WERI-Rb-1 (cell line): ENCODE results near the gene UFD1.

Experiments
- DNase-seq: peaks from one replicate; pipeline ENCODE4 v3.0.0-alpha.2; 2020
- H3K27ac ChIP-seq: fragments of 250-450 bp; sonication (Bioruptor Pico); 2 replicates; pipeline ENCODE4 v1.5.1; 2020; ENCODE audit warnings: mild to moderate bottlenecking, moderate library complexity
- H3K27me3 ChIP-seq: fragments of 250-450 bp; sonication (Bioruptor Pico); 2 replicates; pipeline ENCODE4 v1.5.1; 2021; ENCODE audit warnings: mild to moderate bottlenecking, low read depth, moderate library complexity; ENCODE audit not compliant: insufficient read depth, severe bottlenecking
- H3K36me3 ChIP-seq: fragments of 250-450 bp; sonication (Bioruptor Pico); 2 replicates; pipeline ENCODE4 v1.5.1; 2020; ENCODE audit warnings: mild to moderate bottlenecking, moderate library complexity
- H3K4me3 ChIP-seq: 2 replicates; pipeline ENCODE4 v1.5.1; 2011; ENCODE audit warnings: low read depth, mild to moderate bottlenecking, control low read depth, low read length
- H3K9me3 ChIP-seq: fragments of 250-450 bp; sonication (Bioruptor Pico); 2 replicates; pipeline ENCODE4 v1.5.1; 2021; ENCODE audit warnings: mild to moderate bottlenecking, moderate library complexity; ENCODE audit not compliant: severe bottlenecking
- TF ChIP-seq, protein P1 (sequence below): IDR thresholded peaks from 2 replicates; pipeline ENCODE4 v1.5.1; 2011; ENCODE audit warnings: low read depth, mild to moderate bottlenecking, control low read depth, inconsistent platforms, low read length

UFD1 gene

DNA sequence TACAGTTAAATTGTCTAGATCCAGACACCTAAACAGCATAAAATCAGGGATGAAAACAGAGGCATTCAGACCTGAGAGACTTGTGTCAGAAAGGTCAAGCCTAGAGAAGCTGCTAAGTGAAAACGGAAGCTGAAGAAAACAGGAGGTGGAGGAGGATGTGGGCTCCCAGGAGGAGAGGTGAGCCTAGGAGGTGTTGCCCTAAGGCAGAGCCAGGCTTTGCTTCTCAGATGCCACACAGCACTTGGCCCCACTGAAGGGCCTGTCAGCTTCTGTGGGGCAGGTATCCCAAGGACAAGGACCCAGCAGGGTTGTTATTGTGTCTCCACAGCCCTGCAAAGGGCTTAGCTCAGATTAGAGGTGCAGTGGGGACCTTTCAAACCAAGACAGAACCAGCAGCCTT is 14.4 kb downstream of the UFD1 start:
- H3K36me3 ChIP-seq = peaks cover 53% of the 10 kb centered on the region
- H3K27ac ChIP-seq = peak overlapping the region; percentile 59

DNA sequence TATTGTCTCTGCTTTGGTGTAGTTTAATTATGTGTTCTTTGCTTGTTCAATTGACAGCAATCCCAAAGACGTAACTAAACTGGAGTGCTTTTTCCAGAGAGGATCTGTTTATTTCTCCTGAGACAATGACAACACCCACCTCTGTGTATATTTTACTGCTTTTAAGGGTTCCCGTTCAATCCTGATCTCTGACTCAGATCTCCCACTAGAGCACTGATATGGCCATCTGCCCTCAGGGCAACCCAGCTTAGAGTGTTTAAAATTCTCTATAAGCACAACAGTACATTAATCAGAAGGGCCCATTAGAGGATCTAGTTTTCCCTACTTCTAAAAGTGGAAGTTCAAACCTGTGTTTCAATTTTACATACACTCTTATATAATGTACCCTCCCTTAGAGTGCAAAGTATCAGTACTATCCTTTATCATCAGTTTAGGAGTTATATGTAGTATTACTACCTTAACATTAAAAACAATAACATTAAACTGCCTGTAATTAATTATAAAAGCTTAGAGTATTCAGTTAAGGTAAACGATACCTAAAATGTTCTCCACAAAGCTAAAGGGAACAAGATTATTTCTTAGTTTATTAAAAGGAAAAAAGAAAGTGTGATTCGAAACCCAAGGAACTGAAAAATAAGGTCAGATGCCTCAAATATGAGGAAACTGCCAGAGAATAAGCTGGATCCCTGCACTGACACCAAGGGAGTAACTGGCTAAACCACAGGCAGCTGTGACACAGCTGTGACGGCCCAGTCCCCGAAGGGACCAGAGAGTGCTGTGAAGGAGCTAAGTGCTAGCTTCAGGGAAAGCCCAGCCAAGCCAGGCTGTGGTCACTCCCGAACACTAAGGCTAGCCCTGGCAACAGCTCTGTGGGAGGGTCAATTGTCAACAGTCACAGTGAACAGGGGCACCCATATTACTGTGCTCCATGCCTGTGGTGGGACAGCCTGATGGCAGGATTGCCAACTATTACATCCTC is 15.2 kb downstream of the UFD1 start:
- H3K9me3 ChIP-seq = no peaks in the 10 kb centered on the region
- H3K36me3 ChIP-seq = peaks cover 49% of the 10 kb centered on the region
- TF ChIP-seq, protein P1, sequence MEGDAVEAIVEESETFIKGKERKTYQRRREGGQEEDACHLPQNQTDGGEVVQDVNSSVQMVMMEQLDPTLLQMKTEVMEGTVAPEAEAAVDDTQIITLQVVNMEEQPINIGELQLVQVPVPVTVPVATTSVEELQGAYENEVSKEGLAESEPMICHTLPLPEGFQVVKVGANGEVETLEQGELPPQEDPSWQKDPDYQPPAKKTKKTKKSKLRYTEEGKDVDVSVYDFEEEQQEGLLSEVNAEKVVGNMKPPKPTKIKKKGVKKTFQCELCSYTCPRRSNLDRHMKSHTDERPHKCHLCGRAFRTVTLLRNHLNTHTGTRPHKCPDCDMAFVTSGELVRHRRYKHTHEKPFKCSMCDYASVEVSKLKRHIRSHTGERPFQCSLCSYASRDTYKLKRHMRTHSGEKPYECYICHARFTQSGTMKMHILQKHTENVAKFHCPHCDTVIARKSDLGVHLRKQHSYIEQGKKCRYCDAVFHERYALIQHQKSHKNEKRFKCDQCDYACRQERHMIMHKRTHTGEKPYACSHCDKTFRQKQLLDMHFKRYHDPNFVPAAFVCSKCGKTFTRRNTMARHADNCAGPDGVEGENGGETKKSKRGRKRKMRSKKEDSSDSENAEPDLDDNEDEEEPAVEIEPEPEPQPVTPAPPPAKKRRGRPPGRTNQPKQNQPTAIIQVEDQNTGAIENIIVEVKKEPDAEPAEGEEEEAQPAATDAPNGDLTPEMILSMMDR = no peak
- DNase-seq = no peak
- H3K4me3 ChIP-seq = no peak overlapping the region
- no peaks in the 10 kb centered on the region for H3K27me3 ChIP-seq
- H3K27ac ChIP-seq = peak overlapping the region; percentile 59

More for the DNA sequence above, 14.4 kb downstream of the UFD1 start:
- DNase-seq = peak; percentile 49
- H3K27me3 ChIP-seq = no peaks in the 10 kb centered on the region
- no peak overlapping the region for H3K4me3 ChIP-seq
- no peaks in the 10 kb centered on the region for H3K9me3 ChIP-seq
- TF ChIP-seq, protein P1 = no peak

DNA sequence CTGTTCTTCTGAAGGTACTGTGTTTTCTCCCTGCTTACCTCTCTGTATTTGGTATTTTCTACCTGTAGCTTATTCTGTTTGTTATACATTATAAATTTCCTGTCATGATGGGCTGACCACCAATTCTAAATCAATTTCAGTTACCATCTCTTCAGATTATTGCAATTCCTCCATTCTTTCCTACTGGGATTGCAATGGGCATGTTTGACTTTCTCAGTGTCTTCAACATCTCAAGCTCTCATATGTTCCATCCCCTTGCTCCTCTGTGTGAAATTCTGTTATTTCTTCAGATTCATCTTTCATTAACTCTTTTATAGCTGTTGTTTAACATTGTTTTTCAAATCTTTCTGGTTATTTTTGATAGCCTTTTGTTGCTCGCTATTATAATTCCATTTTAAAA is 16.0 kb downstream of the UFD1 start:
- TF ChIP-seq, protein P1 = no peak
- Histone ChIP-seq H3K4me3 (no peak overlapping the region), H3K27me3 (no peaks in the 10 kb centered on the region), H3K36me3 (peaks cover 45% of the 10 kb centered on the region), H3K9me3 (no peaks in the 10 kb centered on the region), H3K27ac (no peak overlapping the region)
- no peak for DNase-seq

DNA sequence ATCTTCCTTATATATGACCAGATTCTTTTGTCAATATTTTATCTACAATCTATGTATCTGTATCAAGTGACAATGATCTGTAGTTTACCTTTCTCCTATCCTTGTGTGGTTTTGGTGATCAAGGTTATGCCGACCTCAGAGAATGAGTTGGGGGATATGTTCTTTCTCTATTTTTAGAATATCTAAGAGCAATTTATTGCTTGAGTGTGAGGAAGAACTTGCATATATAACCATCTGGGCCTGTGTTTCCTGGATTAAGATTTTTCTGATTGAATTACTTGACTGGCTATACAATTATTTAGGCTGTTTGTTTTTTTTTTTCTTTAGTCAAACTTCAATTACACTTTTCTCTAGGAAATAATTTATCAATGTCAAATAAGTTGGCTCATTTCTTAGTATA is 17.5 kb downstream of the UFD1 start:
- DNase-seq = no peak
- Histone ChIP-seq H3K9me3 (no peaks in the 10 kb centered on the region), H3K27ac (no peak overlapping the region), H3K36me3 (peaks cover 33% of the 10 kb centered on the region), H3K27me3 (no peaks in the 10 kb centered on the region), H3K4me3 (no peak overlapping the region)
- TF ChIP-seq, protein P1 = no peak

DNA sequence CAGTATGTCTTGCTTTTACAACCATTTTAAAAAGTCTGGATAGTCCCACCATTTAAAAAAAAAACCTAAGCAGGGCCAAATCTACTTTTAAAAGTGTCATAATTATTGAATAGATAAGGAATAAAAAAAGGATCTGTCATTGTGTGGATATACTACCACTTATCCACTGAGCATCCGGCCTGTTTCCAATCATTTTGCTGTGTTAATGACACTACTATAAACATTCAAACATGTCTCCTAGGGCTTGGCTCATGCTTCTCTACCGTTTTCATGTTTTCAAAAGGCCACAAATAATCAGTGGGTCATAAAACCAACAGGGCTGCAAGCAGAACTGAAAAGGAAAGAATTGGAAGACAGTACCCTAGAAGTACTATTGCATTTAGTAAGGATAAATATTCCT is 19.0 kb downstream of the UFD1 start:
- no peak for DNase-seq
- Histone ChIP-seq H3K27me3 (no peaks in the 10 kb centered on the region), H3K9me3 (no peaks in the 10 kb centered on the region), H3K27ac (no peak overlapping the region), H3K36me3 (peaks cover 32% of the 10 kb centered on the region), H3K4me3 (no peak overlapping the region)
- TF ChIP-seq, protein P1 = no peak
